Measurements from ENCODE around the gene SAXO1.
"Not testable (repeated sequence)": the region's sequence is repeated elsewhere in the genome, so short reads cannot be mapped to it uniquely, and the experiment has no call there.

- TF ChIP-seq CTCF (conservative IDR thresholded peaks at IDR 0.05); EZH2 (IDR thresholded peaks at IDR 0.05; ENCODE audit: low read depth): not testable (repeated sequence)
Measured at GRCh38 chr9:18930611-18931010, 102.4 kb downstream of the SAXO1 start.
